Stimulated activated CD4-positive, alpha-beta T cell treated with anti-CD3 and anti-CD28 coated beads, Interleukin-1b, Interleukin-23, amount 100 ng/mL, for 4 hours (primary cell): ENCODE results near the gene ME1.
"Not testable (repeated sequence)": the region's sequence is repeated elsewhere in the genome, so short reads cannot be mapped to it uniquely, and the experiment has no call there.

Source experiments
- DNase-seq, 2 donors: peaks; one replicate each; pipeline ENCODE4 v3.0.0-alpha.2; 2020; ENCODE audit warnings: low read depth in 2 of 2

The ME1 gene

GRCh38 chr6:83432636-83433035 lies 1.8 kb upstream of the ME1 start:
- no peak for DNase-seq

- no peak for DNase-seq
Measured at GRCh38 chr6:83431545-83432155, 799 bp upstream of the ME1 start.

- no peak for DNase-seq
Measured at GRCh38 chr6:83429857-83430610, 817 bp downstream of the ME1 start.

GRCh38 chr6:83429269-83429668 lies 1.6 kb downstream of the ME1 start:
- no peak for DNase-seq

- no peak for DNase-seq
Measured at GRCh38 chr6:83424392-83425018, 6.3 kb downstream of the ME1 start.

GRCh38 chr6:83417880-83418663 lies 12.8 kb downstream of the ME1 start:
- DNase-seq = no peak

- DNase-seq = no peak
Measured at GRCh38 chr6:83413068-83413467, 17.8 kb downstream of the ME1 start.

GRCh38 chr6:83411731-83412130 lies 19.1 kb downstream of the ME1 start:
- no peak for DNase-seq

- no peak for DNase-seq
Measured at GRCh38 chr6:83403191-83403590, 27.7 kb downstream of the ME1 start.

GRCh38 chr6:83389606-83390005 lies 41.2 kb downstream of the ME1 start:
- DNase-seq = no peak

GRCh38 chr6:83385473-83385872 lies 45.4 kb downstream of the ME1 start:
- no peak for DNase-seq

GRCh38 chr6:83384751-83385150 lies 46.1 kb downstream of the ME1 start:
- DNase-seq = no peak

- no peak for DNase-seq
Measured at GRCh38 chr6:83381949-83382348, 48.9 kb downstream of the ME1 start.

GRCh38 chr6:83378621-83379388 lies 52.0 kb downstream of the ME1 start:
- DNase-seq = no peak

- DNase-seq = no peak
Measured at GRCh38 chr6:83371423-83371822, 59.4 kb downstream of the ME1 start.

GRCh38 chr6:83370567-83370966 lies 60.3 kb downstream of the ME1 start:
- no peak for DNase-seq

GRCh38 chr6:83369692-83370091 lies 61.2 kb downstream of the ME1 start:
- DNase-seq = no peak

- DNase-seq = no peak
Measured at GRCh38 chr6:83368577-83368976, 62.3 kb downstream of the ME1 start.

- DNase-seq = no peak
Measured at GRCh38 chr6:83367104-83367503, 63.7 kb downstream of the ME1 start.

GRCh38 chr6:83365931-83366330 lies 64.9 kb downstream of the ME1 start:
- DNase-seq = no peak

- DNase-seq = not testable (repeated sequence)
Measured at GRCh38 chr6:83362349-83362748, 68.5 kb downstream of the ME1 start.

- no peak for DNase-seq
Measured at GRCh38 chr6:83359638-83360037, 71.2 kb downstream of the ME1 start.
